Fibroblast of pulmonary artery (primary cell): Measurements from ENCODE around the gene ALOX12.
"Not testable (repeated sequence)": the region's sequence is repeated elsewhere in the genome, so short reads cannot be mapped to it uniquely, and the experiment has no call there.

Experiments used
- DNase-seq: peaks from one replicate; pipeline ENCODE4 v3.0.0-alpha.2; 2010; ENCODE audit warnings: low read depth
- H3K4me3 ChIP-seq: replicated peaks from 2 replicates; pipeline ENCODE4 v1.5.1; 2011; ENCODE audit warnings: low read depth, mild to moderate bottlenecking, control low read depth, low read length, moderate library complexity
- TF ChIP-seq, protein P1 (sequence below): IDR thresholded peaks from 2 replicates; pipeline ENCODE4 v1.5.1; 2011; ENCODE audit warnings: mild to moderate bottlenecking, control low read depth, low read length, inconsistent platforms; ENCODE audit errors: missing control alignments

ALOX12 gene

GRCh38 chr17:7042501-7043181 is 46.8 kb downstream of the ALOX12 start:
- no peak for DNase-seq
- H3K4me3 ChIP-seq, result peak overlapping the region; percentile 50
- TF ChIP-seq, protein P1, sequence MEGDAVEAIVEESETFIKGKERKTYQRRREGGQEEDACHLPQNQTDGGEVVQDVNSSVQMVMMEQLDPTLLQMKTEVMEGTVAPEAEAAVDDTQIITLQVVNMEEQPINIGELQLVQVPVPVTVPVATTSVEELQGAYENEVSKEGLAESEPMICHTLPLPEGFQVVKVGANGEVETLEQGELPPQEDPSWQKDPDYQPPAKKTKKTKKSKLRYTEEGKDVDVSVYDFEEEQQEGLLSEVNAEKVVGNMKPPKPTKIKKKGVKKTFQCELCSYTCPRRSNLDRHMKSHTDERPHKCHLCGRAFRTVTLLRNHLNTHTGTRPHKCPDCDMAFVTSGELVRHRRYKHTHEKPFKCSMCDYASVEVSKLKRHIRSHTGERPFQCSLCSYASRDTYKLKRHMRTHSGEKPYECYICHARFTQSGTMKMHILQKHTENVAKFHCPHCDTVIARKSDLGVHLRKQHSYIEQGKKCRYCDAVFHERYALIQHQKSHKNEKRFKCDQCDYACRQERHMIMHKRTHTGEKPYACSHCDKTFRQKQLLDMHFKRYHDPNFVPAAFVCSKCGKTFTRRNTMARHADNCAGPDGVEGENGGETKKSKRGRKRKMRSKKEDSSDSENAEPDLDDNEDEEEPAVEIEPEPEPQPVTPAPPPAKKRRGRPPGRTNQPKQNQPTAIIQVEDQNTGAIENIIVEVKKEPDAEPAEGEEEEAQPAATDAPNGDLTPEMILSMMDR, result no peak

DNA sequence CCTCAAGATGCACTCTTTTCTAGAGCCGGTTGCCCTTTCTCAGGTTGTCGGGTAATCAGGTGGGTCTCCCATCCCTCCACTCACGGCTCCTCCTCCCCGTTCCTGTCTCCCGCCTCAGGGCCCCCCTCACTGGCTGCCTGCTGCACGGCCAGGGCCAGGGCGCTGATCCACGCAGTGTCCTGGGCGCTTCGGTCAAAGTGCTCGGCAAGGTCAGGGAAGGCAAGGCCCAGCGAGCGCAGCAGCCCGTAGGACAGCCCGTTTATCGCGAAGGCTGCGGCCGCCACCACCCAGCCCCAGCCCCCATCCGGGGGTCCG is 47.3 kb downstream of the ALOX12 start:
- H3K4me3 ChIP-seq, result peak overlapping the region; percentile 50
- TF ChIP-seq, protein P1, result no peak
- no peak for DNase-seq

GRCh38 chr17:7043497-7044198 is 47.8 kb downstream of the ALOX12 start, which contains the start of gene SLC16A11:
Gene SLC16A11, minus strand, starts transcription at chr17:7044092. Its CDS starts 579 bp downstream, at chr17:7043513.
- H3K4me3 ChIP-seq, result peak within 1 kb of the TSS; percentile 50
- peak; percentile 52 for DNase-seq
- TF ChIP-seq, protein P1, result no peak

DNA sequence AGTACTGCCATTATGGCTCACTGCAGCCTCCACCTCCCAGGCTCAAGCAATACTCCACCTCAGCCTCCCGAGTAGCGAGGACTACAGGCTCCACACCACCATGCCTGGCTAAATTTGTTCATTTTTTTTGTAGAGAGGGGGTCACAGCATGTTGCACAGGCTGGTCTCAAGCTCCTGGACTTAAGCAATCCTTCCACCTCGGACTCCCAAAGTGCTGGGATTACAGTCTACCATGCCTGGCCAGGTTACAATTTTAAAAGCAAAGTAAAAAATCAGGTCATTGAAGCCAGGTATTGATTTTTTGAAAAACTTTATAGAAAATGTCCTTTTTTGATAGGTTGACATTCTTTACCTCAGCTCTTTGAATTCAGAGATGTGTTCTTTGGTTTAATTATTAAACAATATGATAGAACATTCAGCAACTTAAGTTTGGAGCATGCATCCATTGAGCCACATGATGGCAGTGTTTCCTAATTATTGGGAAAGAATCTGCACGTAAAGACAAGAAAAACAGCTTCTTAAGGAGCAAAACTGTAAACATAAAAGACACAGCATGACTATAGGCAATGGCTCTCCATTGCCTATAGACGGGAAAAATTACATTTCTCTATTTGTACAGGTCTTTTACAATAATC is 49.8 kb downstream of the ALOX12 start:
- no peak overlapping the region for H3K4me3 ChIP-seq
- peak; percentile 93 for DNase-seq
- TF ChIP-seq, protein P1, result peak; percentile 81

DNA sequence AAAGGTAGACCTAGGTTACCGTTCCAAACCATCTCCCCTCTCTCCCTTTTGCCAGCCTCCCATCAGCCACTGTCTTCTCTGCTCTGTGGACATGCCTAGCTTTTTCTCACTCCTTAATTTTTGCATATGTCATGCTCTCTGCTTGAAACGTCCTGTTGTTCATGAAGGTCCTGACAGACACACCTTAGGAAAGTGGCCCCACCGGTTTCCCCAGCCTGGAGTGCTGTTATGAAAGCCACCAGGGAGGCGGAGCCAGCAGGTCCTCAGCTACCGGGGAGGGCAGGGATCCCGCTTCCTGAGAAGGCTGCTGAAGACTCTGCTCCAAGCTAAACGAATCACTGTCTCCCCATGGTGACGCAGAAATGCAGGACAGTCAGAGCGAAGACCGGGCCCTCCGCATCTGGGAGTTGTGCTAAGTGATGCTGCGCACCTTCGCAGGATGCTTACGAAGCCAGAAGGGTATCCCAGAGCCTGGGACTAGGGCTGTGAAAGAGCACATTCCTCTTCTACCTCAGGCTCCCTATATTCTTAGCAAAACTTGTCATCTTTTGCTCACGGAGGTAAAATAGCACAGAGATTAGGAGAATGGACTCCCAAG is 50.4 kb downstream of the ALOX12 start:
- TF ChIP-seq, protein P1, result no peak
- H3K4me3 ChIP-seq, result no peak overlapping the region
- no peak for DNase-seq

DNA sequence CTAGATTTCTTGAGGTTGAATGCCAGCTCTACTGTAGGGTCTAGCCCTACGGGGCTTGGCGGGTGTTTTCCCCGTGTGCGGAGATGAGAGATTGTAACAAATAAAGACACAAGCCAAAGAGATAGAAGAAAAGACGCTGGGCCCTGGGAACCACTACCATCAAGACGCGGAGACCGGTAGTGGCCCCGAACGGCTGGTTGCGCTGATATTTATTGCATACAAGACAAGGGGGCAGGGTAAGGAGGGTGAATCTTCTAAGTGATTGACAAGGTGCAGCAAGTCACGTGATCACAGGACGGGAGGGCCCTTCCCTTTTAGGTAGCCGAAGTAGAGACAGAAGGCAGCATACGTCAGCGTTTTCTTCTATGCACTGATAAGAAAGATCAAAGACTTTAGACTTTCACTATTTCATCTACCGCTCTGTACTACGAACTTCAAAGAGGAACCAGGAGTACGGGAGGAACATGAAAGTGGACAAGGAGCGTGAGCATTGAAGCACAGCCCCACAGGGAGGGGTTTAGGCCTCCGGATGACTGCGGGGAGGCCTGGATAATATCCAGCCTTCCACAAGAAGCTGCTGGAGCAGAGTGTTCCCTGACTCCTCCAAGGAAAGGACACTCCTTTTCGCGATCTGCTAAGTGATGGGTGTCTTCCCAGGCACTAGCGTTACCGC is 51.0 kb downstream of the ALOX12 start:
- H3K4me3 ChIP-seq, DNase-seq: not testable (repeated sequence)

- TF ChIP-seq, protein P1, result no peak
- DNase-seq, result no peak
- H3K4me3 ChIP-seq, result no peak overlapping the region
Observed at GRCh38 chr17:7047566-7047965, 51.7 kb downstream of the ALOX12 start.
